ENCODE data around the gene TICRR. TPM values are rescaled to one million over a fixed set of nuclear protein-coding genes. Genes with fewer than 3 reads are reported as not detected.

TICRR gene
- total RNA-seq, 6 donors from 2014 or later, result 0.20 to 1.0 (median 0.58) TPM

DNA sequence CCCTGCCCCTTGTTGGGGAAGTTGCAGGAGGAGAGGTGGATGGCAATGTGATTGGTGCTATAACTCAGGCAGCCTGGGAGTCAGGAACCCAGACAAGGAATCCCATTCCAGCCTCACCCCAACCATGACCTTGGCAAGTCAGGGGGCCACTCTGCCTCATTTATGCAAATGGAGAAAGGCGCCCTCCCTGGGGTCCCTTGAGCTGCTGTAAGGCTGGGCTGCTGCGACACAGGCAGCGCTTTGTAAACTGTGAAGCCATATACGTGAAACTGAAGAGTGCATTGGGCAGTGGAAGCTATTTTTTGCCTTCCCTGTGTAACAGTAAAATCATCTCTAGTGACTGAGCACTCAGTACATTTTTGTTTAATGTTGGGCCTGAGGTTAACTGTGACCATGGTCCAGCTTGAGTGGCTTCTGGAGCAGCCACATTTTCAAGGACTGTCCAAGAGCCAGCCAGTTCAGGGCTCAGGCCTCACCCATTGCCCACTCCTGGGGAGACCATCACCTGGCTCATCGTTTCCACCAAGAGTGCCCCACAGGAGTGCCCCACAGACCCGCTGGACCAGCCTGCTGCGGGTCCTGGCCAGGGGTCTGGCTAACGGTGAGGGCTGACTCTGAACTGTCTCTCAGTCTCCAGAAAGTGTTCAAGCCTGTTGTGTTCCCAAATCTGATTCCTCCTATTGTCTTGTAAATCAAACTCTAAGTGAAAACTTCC is 52.1 kb downstream of the TICRR start:
- ATAC-seq (ENCODE audit: low FRiP score in 2 of 2) (no peak), DNase-seq (peak in 1 of 2 donors; percentile 44)
- TF ChIP-seq POLR2AphosphoS5 (IDR thresholded peaks at IDR 0.05) (no peak), EP300 (IDR thresholded peaks at IDR 0.05) (no peak), POLR2A (IDR thresholded peaks at IDR 0.05) (no peak)
- TF ChIP-seq, protein P1, sequence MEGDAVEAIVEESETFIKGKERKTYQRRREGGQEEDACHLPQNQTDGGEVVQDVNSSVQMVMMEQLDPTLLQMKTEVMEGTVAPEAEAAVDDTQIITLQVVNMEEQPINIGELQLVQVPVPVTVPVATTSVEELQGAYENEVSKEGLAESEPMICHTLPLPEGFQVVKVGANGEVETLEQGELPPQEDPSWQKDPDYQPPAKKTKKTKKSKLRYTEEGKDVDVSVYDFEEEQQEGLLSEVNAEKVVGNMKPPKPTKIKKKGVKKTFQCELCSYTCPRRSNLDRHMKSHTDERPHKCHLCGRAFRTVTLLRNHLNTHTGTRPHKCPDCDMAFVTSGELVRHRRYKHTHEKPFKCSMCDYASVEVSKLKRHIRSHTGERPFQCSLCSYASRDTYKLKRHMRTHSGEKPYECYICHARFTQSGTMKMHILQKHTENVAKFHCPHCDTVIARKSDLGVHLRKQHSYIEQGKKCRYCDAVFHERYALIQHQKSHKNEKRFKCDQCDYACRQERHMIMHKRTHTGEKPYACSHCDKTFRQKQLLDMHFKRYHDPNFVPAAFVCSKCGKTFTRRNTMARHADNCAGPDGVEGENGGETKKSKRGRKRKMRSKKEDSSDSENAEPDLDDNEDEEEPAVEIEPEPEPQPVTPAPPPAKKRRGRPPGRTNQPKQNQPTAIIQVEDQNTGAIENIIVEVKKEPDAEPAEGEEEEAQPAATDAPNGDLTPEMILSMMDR (IDR thresholded peaks at IDR 0.05), result no peak
- H3K4me1 ChIP-seq, result no peaks in the 10 kb centered on the region
- no peaks in the 10 kb centered on the region for H3K9me3 ChIP-seq
- H3K4me3 ChIP-seq, result no peak overlapping the region
- WGBS, 2 donors, result 95 to 97% methylated on average over 4 to 8 of the region's 8 CpGs
- no peaks in the 10 kb centered on the region for H3K27me3 ChIP-seq
- no peak overlapping the region for H3K27ac ChIP-seq
- H3K36me3 ChIP-seq, result peaks cover 0 to 28% (median 9%) of the 10 kb centered on the region in 4 donors

DNA sequence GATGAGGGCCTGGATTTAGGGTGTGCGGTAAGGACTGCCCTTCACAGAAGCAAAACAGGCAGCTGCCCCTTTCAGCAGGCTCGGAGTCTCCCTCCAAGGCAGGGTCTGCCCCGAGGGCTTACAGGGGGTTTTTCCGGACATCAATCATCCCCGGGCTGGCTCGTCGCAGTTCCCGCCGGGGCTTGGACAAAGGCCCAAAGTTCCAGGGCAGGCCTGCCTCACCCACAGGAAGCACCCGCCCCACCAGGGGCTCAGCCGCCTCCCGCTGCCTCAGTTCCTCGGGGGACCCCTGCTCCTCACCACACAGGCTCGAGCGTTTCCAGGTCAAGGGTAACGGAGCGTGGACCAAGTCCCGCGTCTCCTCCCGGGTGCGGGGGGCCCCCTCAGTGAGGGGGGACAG is 53.0 kb downstream of the TICRR start:
- no peaks in the 10 kb centered on the region for H3K9me3 ChIP-seq
- no peak overlapping the region for H3K27ac ChIP-seq
- WGBS, 2 donors, result 78 to 90% methylated on average over 12 to 19 of the region's 21 CpGs
- TF ChIP-seq POLR2AphosphoS5 (IDR thresholded peaks at IDR 0.05), result no peak
- TF ChIP-seq POLR2A (IDR thresholded peaks at IDR 0.05), result no peak
- no peak for TF ChIP-seq EP300 (IDR thresholded peaks at IDR 0.05)
- TF ChIP-seq, protein P1 (IDR thresholded peaks at IDR 0.05), result no peak
- ATAC-seq (ENCODE audit: low FRiP score in 2 of 2) (no peak), DNase-seq (peak in 1 of 2 donors; percentile 76)
- no peak overlapping the region for H3K4me3 ChIP-seq
- H3K4me1 ChIP-seq, result no peaks in the 10 kb centered on the region
- H3K36me3 ChIP-seq, result peaks cover 0 to 28% (median 10%) of the 10 kb centered on the region in 4 donors
- H3K27me3 ChIP-seq, result no peaks in the 10 kb centered on the region

DNA sequence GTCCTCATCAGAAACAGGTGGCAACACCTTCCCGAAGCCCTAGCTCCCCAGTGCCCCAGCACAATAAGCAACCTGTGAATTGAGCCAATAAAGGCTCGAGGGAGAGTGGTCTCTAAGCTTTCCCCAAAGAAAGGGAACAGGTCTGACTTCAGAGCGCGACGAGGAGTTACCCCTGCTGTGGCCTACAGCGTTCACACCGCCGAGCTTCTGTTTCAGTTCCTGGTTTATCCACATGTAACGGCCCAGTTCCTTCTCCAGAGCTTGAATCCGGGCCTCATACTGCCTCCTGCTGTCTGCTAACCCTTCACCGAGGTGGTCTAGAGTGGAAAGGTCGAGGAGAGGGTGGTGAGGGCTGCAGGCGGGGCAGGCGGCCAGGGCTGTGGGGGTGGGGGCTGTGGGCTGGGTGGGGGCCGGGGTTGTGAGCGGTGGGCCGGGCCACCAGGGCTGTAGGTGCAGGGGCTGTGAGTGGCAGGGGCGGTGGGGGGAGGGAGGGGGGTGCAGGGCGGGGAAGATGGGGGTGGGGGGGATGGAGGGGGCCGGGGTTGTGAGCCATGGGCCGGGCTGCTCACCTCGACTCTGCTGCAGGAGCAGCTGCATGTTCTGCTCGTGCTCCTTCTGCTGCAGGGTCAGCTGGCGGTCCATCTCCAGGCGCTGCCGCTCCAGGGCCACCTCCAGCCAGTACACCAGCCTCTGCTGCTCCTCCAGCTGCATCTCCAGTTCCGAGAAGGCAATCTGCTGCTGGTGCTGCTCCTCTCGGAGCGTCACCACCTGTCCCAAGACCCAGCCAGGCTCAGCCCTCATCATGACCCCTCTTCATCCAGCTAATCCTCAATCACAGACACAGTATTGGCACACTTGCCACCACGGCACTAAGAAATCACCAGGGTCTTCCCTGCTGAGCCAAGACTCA is 53.8 kb downstream of the TICRR start:
- 94% methylated on average over 14 to 25 of the region's 30 CpGs for WGBS, 2 donors
- H3K9me3 ChIP-seq, result no peaks in the 10 kb centered on the region
- no peak for ATAC-seq (ENCODE audit: low FRiP score in 2 of 2)
- H3K27ac ChIP-seq, result no peak overlapping the region
- peak in 1 of 2 donors; percentile 59 for DNase-seq
- no peak for TF ChIP-seq POLR2AphosphoS5 (IDR thresholded peaks at IDR 0.05)
- no peak for TF ChIP-seq EP300 (IDR thresholded peaks at IDR 0.05)
- no peak for TF ChIP-seq POLR2A (IDR thresholded peaks at IDR 0.05)
- TF ChIP-seq, protein P1 (IDR thresholded peaks at IDR 0.05), result no peak
- H3K36me3 ChIP-seq, result peaks cover 0 to 28% (median 10%) of the 10 kb centered on the region in 4 donors
- no peaks in the 10 kb centered on the region for H3K27me3 ChIP-seq
- no peaks in the 10 kb centered on the region for H3K4me1 ChIP-seq
- H3K4me3 ChIP-seq, result no peak overlapping the region

DNA sequence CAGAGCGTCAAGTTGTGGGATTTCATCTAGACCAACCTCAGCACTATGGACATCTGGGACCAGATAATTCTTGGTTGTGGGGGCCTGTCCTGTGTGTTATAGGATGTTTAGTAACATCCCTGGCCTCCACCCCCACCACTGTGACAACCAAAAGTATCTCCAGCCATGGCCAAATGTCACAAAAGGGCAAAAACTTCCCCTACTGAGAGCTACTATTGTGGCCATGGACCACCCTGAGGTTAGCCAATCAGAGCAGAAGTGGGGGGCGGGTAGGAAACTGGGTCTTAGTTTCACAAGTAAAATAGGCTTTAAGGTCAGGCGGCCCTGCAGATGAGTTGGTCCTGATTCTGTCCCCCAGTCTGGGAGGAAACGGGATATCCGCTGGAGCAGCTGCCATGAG is 54.6 kb downstream of the TICRR start:
- peaks cover 0 to 28% (median 10%) of the 10 kb centered on the region in 4 donors for H3K36me3 ChIP-seq
- no peak for TF ChIP-seq POLR2A (IDR thresholded peaks at IDR 0.05)
- no peak for TF ChIP-seq POLR2AphosphoS5 (IDR thresholded peaks at IDR 0.05)
- TF ChIP-seq, protein P1 (IDR thresholded peaks at IDR 0.05), result no peak
- TF ChIP-seq EP300 (IDR thresholded peaks at IDR 0.05), result no peak

More for the DNA sequence above, 54.6 kb downstream of the TICRR start:
- H3K4me3 ChIP-seq, result no peak overlapping the region
- WGBS, 2 donors, result 97 to 98% methylated on average over 5 of the region's 5 CpGs
- DNase-seq, result no peak
- no peaks in the 10 kb centered on the region for H3K4me1 ChIP-seq
- H3K9me3 ChIP-seq, result no peaks in the 10 kb centered on the region
- no peaks in the 10 kb centered on the region for H3K27me3 ChIP-seq
- no peak for ATAC-seq (ENCODE audit: low FRiP score in 2 of 2)
- no peak overlapping the region for H3K27ac ChIP-seq

Data from upper lobe of left lung (tissue), 6 donors.